ENCODE data around the gene MACROD1. TPM values are rescaled to one million over a fixed set of nuclear protein-coding genes. Genes with fewer than 3 reads are reported as not detected.

MACROD1 gene
- total RNA-seq, 2 experiments from 2014 or later, result 6.0 to 6.3 TPM

DNA sequence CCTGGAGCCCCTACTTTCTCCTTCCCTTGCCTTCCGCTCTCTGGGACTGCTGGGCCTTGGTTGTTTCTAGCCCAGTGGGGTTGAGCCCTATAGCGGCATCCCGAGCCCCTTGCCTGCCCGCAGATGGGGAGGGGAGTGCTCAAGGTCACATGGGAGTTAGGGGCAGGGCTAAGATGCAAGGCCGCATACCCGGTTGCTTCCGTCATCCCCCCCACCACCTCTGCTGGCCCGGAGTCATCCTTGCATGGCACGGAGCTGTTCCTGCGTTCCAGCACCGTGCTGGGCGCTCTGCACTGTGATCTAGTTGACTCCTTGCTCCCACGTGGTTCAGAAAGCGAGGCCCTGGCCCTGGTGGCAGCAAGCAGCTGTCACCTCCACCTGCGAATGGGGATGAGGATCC lies 112.2 kb downstream of the MACROD1 start:
- Mint-ChIP-seq H3K4me3 (no peak overlapping the region), H3K27ac (no peak overlapping the region), H3K36me3 (ENCODE audit: low read depth) (no peaks in the 10 kb centered on the region), H3K9me3 (no peaks in the 10 kb centered on the region), H3K27me3 (no peaks in the 10 kb centered on the region), H3K4me1 (ENCODE audit: low read depth) (no peaks in the 10 kb centered on the region)
- CTCF ChIA-PET, result no interaction called here
- POLR2A ChIA-PET, result no interaction called here
- peaks cover 0 to under 1% of the 10 kb centered on the region in 2 experiments for H3K27me3 ChIP-seq (ENCODE audit: control insufficient read depth in 1 of 2, insufficient read depth in 2 of 2, low read length in 2 of 2)
- DNase-seq, result no peak
- no peak overlapping the region for H3K27ac ChIP-seq (ENCODE audit: low read depth in 1 of 2, low read length in 2 of 2)
- no peaks in the 10 kb centered on the region for H3K4me1 ChIP-seq (ENCODE audit: insufficient read depth, low read length)
- H3K9me3 ChIP-seq (ENCODE audit: control insufficient read depth in 1 of 2, insufficient read depth in 1 of 2, low read length in 2 of 2), result no peaks in the 10 kb centered on the region
- no peaks in the 10 kb centered on the region for H3K36me3 ChIP-seq (ENCODE audit: insufficient read depth, low read length)
- ATAC-seq (ENCODE audit: poor library complexity), result no peak
- H3K4me3 ChIP-seq (ENCODE audit: low read length), result no peak overlapping the region
- no peak for TF ChIP-seq CTCF (IDR thresholded peaks at IDR 0.05)
- intact Hi-C loops (cut with DNase I, micrococcal nuclease), result no loop called here

DNA sequence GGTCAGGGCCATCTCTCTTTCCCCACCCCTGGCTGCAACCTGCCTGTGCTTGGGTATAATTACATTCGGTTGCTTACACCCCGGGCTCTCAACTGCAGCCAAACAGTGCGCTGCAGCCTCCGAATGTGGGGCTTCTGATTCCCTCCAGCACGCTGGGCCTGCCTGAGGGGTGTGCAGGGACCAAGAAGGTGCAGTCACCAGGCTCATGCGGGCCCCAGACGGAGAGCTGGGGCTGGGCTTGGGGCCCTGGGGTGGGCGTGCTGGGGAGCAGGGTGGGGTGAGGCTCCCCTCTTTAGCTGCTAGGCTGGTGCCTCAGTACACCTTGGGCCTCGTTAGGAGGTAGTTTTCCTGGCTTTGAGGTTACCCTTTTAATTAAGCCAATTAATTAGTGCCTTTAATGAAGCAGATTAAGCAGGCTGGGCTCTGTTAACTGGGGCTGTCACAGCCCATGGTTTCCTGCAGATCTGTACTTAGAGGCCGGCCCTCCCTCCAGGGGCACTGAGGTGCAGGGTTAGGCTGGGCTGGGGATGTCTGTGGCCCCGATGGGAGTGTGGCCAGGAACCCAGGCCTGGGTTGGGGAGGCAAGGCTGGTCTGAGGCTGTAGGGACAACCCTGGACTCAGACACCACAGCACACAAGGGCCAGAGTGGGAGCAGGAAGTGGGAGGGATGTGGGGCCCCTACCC lies 112.8 kb downstream of the MACROD1 start:
- H3K27ac ChIP-seq (ENCODE audit: low read depth in 1 of 2, low read length in 2 of 2), result no peak overlapping the region
- intact Hi-C loops (cut with DNase I, micrococcal nuclease), result no loop called here
- H3K4me3 ChIP-seq (ENCODE audit: low read length), result no peak overlapping the region
- no peak overlapping the region for H3K4me3 Mint-ChIP-seq
- H3K9me3 ChIP-seq (ENCODE audit: control insufficient read depth in 1 of 2, insufficient read depth in 1 of 2, low read length in 2 of 2), result no peaks in the 10 kb centered on the region
- ATAC-seq (ENCODE audit: poor library complexity) (no peak), DNase-seq (no peak)
- no peaks in the 10 kb centered on the region for H3K4me1 Mint-ChIP-seq (ENCODE audit: low read depth)
- no peaks in the 10 kb centered on the region for H3K36me3 ChIP-seq (ENCODE audit: insufficient read depth, low read length)
- no peak for TF ChIP-seq CTCF (IDR thresholded peaks at IDR 0.05)
- no peak overlapping the region for H3K27ac Mint-ChIP-seq
- ChIA-PET CTCF (no interaction called here), POLR2A (no interaction called here)
- H3K4me1 ChIP-seq (ENCODE audit: insufficient read depth, low read length), result no peaks in the 10 kb centered on the region
- no peaks in the 10 kb centered on the region for H3K27me3 ChIP-seq (ENCODE audit: control insufficient read depth in 1 of 2, insufficient read depth in 2 of 2, low read length in 2 of 2)
- H3K36me3 Mint-ChIP-seq (ENCODE audit: low read depth), result no peaks in the 10 kb centered on the region
- no peaks in the 10 kb centered on the region for H3K27me3 Mint-ChIP-seq
- H3K9me3 Mint-ChIP-seq, result no peaks in the 10 kb centered on the region

DNA sequence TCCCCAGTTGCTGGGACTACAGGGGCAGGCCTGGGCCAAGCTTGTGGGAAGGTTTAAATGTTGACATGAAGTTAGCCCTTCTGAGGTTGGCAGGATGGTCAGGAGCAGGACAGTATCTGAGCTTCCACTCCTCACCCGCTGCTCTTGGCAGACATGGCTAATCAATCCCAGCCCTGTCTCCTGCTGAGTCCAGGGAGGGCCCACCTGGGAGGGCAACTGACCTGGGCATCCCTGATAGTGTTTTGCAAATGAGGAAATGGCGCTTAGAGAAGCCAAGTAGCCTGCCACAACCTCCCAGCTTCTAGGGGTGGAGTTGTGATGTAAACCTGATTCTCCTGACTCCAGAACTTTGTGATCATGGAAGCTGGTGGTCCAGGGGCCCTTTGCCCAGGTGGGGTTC lies 113.5 kb downstream of the MACROD1 start:
- H3K27me3 ChIP-seq (ENCODE audit: control insufficient read depth in 1 of 2, insufficient read depth in 2 of 2, low read length in 2 of 2), result no peaks in the 10 kb centered on the region
- Mint-ChIP-seq H3K27me3 (no peaks in the 10 kb centered on the region), H3K9me3 (no peaks in the 10 kb centered on the region), H3K27ac (no peak overlapping the region), H3K4me1 (ENCODE audit: low read depth) (no peaks in the 10 kb centered on the region), H3K36me3 (ENCODE audit: low read depth) (no peaks in the 10 kb centered on the region), H3K4me3 (no peak overlapping the region)
- DNase-seq, result no peak
- H3K27ac ChIP-seq (ENCODE audit: low read depth in 1 of 2, low read length in 2 of 2), result no peak overlapping the region
- POLR2A ChIA-PET, result no interaction called here
- CTCF ChIA-PET, result no interaction called here
- intact Hi-C loops (cut with DNase I, micrococcal nuclease), result no loop called here
- no peak overlapping the region for H3K4me3 ChIP-seq (ENCODE audit: low read length)
- no peak for TF ChIP-seq CTCF (IDR thresholded peaks at IDR 0.05)
- H3K36me3 ChIP-seq (ENCODE audit: insufficient read depth, low read length), result no peaks in the 10 kb centered on the region
- no peak for ATAC-seq (ENCODE audit: poor library complexity)
- H3K9me3 ChIP-seq (ENCODE audit: control insufficient read depth in 1 of 2, insufficient read depth in 1 of 2, low read length in 2 of 2), result no peaks in the 10 kb centered on the region
- H3K4me1 ChIP-seq (ENCODE audit: insufficient read depth, low read length), result no peaks in the 10 kb centered on the region
